Stimulated activated CD4-positive, alpha-beta T cell treated with anti-CD3 and anti-CD28 coated beads, TNF-alpha, amount 100 ng/mL, for 4 hours (primary cell): ENCODE data around the gene KIAA1958.
"Not testable (repeated sequence)": the region's sequence is repeated elsewhere in the genome, so short reads cannot be mapped to it uniquely, and the experiment has no call there.

Experiments
- DNase-seq, 3 experiments: peaks; one replicate each; pipeline ENCODE4 v3.0.0-alpha.2; 2020; ENCODE audit warnings: low read depth in 3 of 3

Gene KIAA1958

DNA sequence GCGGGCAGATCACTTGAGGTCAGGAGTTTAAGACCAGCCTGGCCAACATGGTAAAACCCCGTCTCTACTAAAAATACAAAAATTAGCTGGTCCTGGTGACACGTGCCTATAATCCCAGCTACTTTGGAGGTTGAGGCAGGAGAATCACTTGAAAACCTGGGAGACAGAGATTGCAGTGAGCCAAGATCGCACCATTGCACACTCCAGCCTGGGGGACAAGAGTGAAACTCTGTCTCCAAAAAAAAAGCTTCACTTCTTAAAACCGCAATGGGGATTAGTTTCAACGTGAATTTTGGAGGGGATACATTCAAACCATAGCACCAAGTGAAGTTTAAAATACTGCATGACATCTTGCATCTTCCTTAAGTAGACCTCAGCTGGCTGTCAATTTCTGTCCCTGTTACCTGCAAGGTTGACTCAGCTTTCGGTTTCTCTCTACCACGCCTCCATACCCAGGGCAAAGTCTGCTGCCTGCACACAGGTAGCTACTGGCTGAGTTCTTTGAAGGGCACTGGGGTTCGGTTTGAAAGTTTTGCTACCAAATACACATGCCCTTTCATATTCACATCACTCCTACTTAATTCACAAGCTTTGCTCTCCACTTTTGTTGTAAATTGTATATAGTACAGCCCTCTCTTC lies 69.3 kb downstream of the KIAA1958 start:
- no peak for DNase-seq

DNA sequence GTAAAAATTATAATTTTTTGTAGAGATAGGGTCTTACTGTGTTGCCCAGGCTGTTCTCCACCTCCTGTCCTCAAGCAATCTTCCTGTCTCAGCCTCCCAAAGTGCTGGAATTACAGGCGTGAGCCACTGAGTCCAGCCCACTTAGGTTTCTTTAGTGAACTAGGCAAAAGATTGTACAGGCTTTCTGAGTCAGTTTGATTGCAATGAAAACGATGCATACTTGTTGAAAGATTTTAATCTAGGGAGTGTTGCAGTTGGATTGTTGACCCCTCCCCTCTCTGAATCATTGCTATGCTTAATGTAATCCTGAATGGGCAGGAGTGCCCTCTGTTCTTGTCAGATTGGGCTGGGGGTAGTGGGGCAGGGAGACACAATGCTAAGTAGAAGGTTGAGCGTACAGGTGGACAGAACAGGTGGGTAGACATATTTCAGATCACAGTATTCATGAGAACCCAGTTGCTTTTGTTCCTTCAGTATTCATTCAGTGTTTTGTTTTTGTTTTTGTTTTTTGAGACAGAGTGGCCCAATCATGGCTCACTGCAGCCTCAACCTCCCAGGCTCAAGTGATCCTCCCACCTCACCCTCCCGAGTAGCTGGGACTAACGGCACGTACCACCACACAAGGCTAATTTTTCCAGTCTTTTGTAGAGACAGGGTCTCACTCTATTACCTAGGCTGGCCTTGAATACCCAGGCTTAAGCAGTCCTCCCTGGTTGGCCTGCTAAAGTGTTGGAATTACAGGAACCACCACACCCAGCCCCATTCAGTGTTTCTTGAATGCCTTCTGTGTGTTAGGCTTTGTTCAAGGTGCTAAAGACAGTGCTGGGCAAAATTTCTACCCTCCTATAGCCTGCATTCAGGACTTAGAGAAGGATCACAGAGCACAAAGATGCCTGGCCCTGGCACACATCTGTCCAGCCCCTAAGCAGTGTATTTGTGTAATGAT lies 70.1 kb downstream of the KIAA1958 start:
- DNase-seq: no peak

DNA sequence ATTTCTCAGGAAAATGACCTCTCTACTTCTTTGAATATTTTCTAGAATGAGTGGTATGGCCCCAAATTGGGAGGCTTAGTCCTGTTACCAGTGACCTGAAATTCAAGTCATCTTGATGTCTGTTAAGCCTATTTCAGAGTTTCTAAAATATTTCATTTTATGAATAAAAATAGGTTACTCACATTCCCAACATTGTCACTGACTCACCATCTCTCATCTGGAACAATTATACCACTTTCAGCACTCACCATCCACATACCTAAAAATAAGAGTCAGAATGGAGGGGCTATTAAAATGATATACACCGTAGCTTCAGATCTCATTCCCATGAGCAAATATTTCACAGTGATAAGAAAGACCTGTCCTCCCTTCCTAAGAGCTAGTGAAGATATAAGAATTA lies 71.8 kb downstream of the KIAA1958 start:
- no peak for DNase-seq

- no peak for DNase-seq
Measured at GRCh38 chr9:112558978-112559377, 72.4 kb downstream of the KIAA1958 start.

DNA sequence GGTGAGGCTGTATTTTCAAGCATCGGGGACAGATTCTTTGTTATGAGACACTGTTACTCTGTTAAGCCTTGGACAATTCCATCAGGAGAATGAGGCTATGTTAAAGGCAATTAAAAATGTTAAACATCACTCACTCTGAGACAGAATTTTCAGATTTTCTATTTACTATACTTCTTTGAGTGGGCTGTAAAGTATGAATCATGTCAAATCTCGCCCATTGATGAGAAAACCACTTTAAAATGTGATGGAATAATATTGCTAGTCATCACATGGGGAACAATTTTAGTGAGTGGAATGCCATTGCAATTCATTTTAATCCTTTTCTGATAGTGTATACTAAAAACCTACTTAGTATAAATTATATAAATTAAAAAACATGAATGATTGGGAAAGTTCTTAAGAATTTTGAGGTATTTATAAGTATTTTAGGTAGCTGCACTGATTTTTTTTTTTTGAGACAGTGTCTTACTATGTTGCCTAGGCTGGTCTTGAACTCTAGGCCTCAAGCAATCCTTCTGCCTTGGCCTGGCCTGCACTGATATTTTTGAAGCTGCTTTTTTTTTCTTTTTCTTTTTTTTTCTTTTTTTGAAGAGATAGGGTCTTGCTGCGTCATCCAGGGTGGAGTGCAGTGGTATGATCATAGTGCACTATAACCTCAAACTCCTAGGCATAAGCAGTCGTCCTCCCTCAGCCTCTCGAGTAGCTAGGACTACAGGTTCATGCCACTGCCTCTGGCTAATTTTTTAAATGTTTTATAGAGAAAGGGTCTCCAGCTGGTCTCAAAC lies 73.2 kb downstream of the KIAA1958 start:
- DNase-seq: no peak

DNA sequence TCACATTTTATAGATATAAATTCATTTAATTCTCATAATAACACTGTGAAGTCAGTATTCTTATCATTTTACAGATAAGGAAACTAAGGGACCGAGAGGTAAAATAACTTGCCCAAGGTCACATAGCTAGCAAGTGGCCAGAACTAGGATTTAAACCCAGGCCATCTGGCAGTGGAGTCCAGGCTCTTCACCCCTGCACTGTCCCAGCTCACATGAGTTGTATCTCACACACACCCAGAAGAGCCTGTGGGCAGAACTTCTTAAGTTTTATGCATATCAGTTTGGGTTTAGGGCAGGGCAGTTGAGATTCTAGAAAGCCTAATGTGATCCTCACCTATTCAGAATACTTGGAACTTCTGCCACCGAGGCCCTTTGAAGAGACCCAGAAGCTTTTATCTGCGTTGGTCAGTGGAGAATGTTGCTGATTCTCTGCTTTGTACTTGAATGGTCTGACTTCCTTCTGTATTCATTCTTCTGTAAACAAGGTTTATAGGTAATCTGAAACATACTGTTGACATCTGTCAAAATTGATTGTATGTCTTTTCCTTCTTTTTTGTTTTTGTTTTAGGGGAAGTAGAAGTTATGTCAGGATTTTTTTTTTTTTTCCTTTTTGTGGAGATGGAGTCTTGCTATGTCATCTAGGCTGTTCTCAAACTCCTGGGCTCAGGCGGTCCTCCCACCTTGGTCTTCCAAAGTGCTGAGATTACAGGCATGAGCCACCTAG lies 75.8 kb downstream of the KIAA1958 start:
- no peak for DNase-seq

DNA sequence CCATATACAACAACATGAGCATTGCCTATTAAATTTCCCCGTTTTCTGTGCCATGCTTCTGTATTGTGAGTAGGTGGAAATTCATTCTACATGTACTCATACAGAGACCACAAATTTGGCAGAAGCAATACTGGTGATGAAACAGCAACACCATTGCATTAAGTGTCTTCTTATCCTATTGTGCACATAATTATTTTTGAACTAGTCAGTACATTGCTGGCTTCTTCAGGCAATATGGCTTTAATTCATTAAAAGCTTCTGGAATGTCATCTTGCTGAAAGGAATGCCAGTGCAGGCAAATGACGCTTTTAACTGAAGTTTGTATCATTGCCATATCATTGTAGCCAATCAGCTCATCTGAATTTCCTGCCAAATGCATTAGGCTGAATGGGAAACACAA lies 82.6 kb downstream of the KIAA1958 start:
- DNase-seq: no peak

DNA sequence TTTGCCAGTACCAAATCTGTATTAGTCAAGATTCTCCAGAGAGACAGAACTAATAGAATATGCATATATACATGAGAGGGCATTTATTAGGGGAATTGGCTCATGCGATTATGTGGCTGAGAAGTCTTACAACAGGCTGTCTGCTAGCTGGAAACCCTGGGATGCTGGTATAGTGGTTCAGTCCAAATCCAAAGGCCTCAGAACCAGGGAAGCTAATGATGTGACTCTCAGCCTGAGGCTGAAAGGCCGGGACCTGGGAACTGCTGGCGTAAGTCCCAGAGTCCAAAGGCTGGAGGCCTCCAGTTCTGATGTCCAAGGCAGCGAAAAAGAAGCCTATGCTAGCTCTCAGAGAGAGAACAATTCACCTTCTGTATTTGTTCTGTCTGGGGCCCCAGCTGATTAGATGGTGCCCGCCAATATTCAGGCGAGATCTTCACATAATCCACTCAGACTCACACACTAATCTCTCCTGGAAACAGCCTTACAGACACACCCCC lies 84.1 kb downstream of the KIAA1958 start:
- no peak for DNase-seq

DNA sequence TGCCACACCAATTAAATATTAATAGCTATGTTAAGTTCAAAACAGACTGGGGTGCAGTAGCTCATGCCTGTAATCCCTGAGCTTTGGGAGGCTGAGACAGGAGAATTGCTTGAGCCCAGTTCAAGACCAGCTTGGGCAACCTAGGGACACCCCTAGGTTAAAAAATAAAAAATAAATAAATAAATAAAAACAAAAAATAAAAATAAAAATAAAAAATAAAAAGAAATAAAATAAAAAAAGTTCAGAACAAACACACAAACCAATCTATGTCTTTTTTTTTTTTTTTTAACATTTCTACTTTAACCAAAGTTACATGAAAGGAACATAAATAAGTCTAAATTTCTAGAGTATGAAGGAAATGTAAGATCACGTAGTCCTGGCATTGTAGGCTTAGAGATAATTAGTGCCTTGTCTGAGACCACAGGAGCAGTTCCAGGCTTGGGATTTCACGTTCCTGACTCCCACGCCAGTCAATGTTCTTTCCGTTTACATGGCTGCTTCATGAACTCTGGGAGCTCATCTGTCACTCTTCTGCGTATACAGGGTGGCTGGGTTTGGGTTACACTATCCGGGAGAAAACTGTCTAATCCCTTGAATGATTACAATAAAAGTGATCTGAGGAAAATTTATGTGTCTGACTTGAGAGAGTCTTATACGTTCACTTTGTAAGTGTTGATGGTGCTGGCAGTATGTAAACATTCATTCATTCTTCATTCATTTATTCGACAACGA lies 85.2 kb downstream of the KIAA1958 start:
- DNase-seq: no peak

- no peak for DNase-seq
Measured at GRCh38 chr9:112572416-112572815, 85.8 kb downstream of the KIAA1958 start.

- no peak for DNase-seq
Measured at GRCh38 chr9:112574008-112574407, 87.4 kb downstream of the KIAA1958 start.

DNA sequence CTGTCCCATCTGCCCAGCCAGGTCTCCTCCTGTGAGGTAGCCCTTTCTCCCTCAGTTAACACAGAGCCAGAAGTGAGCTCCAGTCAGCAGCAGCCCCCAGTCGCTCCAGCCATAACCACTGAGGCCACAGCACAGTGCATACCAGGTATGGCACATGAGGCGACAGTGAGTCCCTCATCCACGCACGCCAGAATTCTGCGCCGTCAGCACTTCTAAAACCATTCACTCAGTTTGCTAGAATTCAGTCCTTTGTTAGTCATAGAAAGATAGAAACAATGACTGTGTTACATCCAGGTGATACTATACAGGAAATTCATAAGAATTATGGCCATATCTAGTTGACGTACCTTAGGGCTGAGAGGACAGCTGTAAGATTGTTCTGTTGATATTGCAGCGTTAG lies 88.5 kb downstream of the KIAA1958 start:
- no peak for DNase-seq

GRCh38 chr9:112581469-112582176 lies 95.0 kb downstream of the KIAA1958 start:
- no peak for DNase-seq

DNA sequence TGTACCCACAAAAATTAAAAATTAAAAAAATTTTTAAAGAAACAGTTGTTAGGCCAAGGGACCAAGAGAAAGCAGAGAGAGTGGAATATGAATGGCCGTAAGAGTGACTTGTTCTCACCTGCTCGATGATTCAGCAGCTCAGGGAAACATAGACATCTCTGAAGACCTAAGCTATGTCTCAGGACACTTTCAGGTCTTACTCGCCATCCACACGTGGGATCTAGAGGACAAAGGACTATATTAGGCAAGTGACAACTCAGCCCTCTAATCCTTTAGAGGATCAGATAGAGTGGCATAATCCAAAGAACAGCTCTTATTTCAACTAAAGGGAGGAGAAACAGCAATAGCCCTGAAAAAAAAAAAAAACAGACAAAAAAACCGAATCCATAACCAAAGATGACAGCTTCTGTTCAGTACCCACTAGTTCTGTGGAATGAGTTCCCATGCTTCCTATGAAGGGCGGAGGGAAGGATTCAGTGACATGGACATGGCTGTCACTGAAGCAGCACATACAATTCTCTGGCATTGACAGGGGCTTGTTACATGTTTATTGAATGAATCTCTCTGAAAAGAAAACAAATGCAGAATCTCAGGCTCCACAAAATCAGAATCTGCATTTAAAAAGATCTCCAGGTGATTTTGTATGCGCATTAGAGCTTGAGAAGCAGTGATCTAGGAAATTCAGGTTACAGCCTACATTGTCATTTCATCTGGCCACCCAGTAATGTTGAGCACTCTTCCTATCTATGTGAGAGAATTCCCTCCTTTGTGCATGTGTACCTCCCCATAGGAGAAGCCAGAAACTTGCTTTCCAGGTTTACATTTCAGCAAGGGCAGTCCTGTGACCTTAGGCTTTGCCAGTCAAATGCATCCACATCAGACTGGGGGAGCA lies 96.0 kb downstream of the KIAA1958 start:
- DNase-seq: no peak

- DNase-seq: no peak
Measured at GRCh38 chr9:112586599-112587155, 100.0 kb downstream of the KIAA1958 start.

DNA sequence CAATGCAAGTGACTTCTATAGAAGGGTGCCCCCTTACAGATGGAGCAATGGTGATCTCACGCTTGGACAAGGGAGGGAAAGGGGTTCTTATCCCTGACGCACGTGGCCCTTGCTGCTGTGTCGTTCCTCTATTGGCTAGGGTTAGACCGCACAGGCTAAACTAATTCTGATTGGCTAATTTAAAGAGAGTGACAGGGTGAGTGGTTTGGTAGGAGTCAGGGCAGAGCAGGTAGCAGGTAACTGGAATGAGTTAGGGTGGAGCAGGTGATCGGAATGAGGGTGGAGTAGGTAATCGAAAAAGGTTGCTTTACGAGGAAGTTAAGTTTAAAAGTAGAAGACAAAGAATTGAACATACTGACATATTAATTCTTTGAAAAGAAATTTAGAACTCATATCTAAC lies 105.2 kb downstream of the KIAA1958 start:
- DNase-seq: not testable (repeated sequence)

DNA sequence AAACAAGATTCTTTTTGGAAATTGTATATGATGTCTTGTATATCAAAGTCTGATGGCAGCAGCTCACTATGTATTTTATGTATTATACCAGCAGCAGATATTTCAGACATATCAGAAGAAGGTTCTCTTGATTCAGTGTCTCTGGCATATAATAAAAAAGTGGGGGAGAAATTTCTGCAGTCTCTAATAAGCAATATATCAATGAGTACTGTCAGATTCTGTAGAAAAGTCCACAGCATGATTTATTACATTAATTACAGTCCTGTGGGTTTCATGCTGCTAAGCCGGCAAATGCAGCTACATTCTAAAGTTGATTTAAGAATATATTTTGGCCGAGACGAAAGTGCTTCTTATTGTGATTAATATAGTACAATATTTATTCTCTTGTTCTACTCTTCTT lies 113.1 kb downstream of the KIAA1958 start:
- no peak for DNase-seq

GRCh38 chr9:112601636-112602035 lies 115.0 kb downstream of the KIAA1958 start:
- DNase-seq: no peak

DNA sequence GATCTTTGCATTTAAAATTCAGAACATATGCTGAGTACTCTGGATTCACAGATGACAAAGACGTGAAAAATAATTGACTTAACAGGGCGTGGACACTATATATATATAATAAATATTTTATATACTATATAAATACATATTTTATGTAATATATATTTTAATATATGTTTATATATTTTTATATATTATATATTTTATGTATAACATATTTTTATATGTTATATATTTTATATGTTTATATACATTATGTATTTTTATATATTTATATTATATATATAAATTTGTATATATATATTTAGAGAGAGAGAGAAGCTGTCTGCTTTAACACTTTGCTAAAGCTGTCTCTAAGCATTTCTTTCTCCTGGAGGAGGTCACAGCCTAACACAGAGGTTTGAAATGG lies 118.2 kb downstream of the KIAA1958 start:
- DNase-seq: no peak
